HG03469 (cell line): ENCODE data around the gene DPP6.

Source experiments
- ATAC-seq: cut with Tn5 transposase; IDR thresholded peaks from one replicate; pipeline ENCODE4 v1.9.1; 2021; ENCODE audit warnings: mild to moderate bottlenecking, moderate library complexity, moderate number of reproducible peaks; ENCODE audit not compliant: unreplicated experiment

Gene DPP6

DNA sequence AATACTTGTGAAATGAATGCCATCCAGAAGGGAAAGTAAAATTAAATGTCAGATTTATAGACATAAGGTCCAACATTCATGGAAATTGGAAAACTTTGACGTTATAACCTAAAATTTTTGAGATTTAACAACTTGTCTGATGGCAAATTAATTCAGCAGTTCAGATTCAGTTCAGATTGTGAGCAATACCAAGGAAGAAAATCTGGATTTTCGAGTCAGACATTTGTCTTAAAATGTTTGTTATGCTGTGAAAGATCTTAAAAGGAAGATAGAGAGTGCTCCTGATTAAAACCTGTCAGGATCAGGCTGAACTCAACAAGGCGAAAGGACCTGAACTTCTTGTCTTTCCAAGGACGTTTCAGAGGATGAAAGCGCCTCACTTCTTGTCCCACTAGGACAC lies 629.8 kb downstream of the DPP6 start:
- no peak for ATAC-seq

DNA sequence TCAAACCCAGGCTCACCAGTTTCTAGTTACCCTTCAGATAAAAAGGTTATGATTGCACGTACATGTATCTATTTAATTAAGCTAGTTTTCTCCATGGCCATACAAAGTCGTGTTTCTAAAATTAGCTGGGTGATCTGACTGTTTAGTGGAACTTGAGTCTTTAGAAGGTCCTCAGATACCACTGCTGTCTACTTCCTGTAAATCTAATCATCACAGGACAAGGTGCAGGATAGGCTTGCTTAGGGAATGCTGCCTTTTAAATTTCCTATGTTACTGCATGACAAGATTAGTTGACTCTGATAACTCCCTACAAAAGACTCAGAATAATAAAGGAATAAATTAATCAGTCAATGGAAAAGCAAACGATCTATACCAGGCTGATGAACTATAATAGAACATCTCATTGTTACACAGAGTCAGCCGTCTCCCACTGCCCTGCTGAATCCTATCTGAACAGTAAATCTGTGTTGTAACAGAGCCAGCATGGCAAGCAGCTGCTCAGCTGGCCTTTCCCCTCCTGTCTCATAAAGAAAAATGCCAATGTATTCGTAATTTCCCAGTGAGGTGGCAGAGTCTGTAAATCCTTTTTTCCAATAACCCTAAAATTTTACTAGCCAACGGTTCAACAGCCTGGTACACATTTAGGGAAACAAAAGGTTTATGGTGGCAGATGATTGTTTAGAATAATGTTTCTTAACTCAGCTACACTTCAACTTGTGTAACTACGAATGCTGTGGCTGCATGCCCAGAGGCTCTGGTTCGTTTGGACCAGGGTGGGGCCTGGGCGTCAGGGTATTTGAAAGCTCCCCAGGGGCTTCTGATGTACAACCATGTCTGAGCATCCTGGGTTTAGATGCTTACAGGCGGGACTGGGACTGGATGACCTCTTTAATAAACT lies 632.7 kb downstream of the DPP6 start:
- no peak for ATAC-seq

DNA sequence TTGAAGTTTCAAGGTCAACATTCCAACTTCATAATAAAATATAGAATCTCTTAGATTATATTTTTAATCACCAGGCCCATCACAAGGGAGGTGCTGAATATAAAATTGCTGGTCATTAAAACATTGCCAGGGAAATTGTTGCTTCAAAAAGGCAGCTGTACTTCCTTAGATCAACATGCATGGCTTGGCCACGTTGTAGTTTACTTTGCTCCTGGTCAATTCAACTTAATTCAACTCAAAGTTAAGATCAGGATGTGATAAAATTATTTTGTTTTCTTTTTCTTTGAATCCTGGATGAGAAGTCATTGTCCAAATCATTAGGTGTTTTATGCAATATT lies 633.3 kb downstream of the DPP6 start:
- ATAC-seq: no peak

DNA sequence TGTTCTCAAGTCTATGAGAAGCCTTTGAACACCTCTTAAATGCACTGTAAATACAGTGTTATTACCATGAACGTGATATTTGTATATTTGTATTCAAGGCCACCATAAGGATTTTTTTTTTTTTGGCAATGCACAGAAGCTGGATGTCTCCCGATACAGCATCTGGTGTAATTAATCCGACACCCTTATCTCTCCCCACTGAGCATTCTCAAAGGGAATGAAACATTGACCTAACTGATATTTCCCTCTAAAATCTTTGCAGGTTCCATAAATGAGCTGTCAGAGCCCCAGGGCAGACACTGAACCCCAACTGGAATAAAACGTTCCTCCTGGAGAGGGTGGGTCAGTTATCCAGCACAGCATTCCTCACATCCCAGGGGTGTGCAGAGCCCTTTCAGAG lies 634.1 kb downstream of the DPP6 start:
- no peak for ATAC-seq

DNA sequence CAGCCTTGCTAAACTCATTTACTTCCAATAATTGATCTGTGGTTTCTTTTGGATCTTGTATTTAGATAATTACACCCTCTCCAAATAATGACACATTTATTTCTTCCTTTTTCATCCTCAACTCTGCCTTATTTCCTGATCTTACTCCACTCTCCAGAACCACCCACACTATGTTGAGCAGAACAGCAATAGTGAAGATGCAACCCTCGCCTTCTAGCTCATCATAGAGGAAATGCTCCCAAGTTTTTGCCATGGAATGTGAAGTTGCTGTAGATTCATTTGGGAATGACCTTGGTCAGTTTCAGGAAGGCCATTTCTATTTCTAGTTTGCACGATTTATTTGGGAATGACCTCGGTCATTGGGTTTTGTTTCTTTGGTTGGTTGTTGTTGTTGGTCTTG lies 636.8 kb downstream of the DPP6 start:
- ATAC-seq: no peak

DNA sequence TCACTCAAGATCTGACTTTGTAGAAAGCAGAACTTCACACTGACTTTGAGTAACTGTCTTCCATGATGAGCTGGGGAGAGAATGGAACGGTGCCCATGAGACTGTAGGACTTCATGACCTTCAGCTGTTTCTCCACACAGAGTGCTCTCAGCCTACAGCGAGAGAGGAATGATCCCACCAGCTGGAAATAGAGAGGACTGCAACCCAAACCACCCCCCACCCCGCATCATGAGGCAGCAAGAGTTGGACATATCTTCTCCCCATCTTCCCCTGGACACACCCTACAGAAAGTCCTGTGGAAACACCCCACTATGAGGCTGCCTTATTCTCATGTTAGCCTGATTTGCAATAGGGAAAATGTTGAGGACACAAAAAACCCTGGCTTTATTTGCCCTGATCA lies 638.2 kb downstream of the DPP6 start:
- ATAC-seq: no peak

DNA sequence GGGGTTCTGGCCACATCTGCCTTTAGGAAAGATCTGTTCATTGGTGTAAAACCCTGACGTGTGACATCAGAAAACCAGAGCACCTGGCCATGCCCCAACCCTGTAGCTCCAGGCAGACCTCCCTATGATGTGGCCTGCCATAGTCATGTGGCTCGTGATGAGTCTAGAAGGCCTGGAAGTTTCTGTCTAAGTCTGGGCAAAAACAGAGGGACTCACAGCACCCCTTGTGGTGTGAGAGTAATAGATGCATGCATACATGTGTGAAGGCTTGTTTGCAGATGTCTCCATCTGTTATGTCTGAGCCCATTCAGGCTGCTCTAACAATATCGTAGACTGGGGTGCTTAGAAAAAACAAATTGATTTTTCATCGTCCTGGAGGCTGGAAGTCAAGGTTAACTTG lies 641.5 kb downstream of the DPP6 start:
- ATAC-seq: no peak

DNA sequence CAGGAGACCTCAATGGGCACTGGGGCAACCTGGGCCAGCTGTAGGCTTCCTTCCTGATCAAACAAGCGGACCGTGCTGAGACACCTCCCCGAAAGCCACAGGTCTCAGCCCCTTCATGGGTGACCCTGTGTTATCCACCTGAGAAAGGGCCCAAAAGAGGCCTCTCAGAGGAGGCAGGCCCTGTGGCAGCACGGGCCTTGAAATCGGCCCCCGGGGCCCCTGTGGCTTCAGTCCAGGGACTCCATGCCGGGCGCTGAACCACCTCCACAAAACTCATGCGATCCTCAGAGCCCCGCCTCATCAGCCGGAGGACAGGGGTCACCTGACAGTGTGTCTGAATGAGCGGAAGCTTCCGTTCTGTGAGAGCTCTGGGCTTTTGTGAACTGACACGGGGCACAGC lies 643.6 kb downstream of the DPP6 start:
- no peak for ATAC-seq

DNA sequence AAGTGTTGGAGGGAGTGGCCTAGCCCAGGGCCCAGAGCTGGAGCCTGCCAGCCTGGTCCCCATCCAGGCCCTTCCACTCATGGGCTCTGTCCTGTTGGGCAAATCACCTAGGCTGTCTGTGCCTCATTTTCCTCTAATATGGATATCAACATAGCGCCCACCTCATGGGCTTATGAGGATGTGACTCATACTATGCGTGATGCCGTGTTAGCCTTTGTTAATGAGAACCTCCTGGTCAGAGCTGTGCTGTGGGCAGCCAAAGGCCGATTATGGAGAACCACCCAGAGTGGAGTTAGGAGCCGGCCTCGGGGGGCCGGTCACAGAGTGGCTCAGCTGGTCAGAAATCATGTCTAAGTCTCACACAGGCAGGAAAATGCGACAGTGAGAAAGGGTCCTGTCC lies 644.4 kb downstream of the DPP6 start:
- ATAC-seq: no peak

DNA sequence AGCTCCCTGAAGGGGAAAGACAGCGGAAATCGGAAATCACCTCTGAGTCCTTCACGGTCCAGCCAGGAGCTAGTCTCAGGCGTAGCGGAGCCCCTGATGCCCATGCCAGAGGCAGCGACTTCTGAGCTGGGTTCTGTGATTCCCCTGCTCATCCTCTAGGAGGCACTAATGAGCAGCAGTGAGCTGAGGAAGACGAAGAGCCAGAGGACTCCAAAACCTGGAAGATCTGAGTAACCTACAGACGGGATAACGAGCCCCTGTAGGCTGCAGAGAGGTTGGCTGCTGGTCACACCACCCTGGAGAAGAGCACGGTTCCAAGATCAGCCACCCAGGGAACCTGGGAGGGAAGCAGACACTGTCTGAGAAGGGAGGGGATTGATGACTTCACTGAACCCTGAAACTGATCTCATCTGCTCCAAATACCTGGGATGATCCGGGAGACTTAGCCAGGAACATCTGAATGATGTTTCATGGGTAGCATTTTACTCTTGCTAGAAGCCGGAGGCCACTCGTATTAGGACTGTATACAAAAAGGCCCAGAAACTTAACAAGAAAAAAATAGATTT lies 646.6 kb downstream of the DPP6 start:
- ATAC-seq: no peak

DNA sequence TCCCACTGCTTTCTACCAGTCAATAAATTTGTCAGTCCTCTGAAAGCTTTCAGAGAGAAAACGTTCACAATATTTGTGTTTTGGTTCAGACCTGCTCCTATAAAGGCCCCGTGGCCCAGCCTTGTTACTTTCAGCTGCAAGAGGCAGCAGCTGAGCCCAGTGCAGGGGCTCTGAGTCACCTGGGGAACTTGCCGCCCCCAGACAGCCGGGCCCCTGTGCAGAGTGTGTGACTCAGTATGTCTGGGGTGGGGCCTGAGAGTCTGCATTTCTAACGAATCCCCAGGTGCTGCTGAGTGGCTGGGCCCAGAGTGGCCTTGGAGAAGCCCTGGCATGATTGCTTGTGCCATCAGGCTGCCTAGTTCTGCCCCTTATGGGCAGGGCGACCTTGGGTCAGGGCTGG lies 647.2 kb downstream of the DPP6 start:
- ATAC-seq: no peak

DNA sequence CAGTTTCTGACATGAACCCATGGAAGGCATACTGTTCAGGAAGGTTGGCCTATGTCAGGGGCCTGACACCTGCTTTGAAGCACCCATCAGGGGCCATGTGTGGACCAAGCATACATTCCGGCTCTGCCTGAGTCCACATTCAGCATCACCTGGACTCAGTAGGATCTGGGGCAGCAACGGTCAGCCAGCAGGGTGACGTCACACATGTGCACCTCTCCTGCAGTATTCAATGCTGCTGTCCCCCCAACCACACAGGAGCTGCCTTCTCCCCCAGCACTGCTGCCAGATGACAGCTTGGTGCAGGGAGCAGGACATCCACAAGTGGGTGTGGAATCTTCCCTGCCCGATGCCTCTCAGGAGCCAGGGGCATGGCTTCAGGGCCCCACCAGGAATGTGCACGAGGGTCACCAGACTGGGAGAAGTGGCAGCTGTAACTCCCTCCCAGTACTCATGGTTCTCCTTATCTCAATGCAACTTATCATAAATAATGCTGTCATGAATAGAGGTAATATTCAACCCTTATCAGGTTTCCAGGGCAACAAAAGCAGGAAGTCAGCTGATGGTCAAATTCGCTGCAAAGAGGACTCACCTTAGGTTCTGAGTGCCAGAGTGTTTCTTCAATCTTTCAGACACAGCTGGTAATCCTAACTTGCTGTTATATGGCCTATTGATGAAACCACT lies 657.8 kb downstream of the DPP6 start:
- no peak for ATAC-seq

DNA sequence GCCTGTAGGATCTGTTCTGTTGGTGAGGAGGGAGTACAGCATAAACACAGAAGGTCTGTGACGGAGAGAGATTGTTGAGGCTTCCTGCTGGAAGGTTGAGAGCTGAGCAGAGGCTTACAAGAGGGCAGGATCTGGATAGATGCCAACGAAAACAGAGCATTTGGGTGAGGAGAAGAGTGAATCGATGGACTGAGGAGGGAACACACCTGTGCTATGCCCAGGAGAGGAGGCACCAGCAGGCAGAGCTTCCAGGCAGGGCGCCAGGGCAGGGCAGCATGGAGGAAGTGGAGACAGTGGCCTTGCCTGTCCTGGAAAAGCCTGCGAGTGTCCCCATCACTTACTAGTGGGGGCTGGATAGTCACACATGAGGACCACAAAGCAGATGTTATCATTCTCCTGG lies 667.8 kb downstream of the DPP6 start:
- no peak for ATAC-seq

DNA sequence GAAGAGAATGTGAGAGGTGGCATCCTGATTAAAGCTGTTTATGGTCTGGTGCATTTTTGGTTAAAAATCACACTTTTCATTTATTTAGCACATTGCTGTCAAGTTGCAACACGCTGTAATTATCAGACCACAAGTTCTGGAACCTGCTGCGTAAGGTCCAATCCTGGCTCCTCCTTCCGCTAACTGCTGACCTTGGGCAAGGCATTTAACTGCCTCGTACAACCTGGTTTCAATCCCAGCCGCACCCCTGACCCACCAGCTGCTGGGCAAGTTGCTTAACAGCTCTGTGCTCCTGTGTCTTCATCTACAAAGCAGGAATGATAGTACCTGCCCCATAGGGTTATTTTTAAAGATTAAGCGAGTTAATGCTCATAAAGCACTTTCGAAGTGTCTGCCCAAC lies 668.9 kb downstream of the DPP6 start:
- ATAC-seq: no peak

DNA sequence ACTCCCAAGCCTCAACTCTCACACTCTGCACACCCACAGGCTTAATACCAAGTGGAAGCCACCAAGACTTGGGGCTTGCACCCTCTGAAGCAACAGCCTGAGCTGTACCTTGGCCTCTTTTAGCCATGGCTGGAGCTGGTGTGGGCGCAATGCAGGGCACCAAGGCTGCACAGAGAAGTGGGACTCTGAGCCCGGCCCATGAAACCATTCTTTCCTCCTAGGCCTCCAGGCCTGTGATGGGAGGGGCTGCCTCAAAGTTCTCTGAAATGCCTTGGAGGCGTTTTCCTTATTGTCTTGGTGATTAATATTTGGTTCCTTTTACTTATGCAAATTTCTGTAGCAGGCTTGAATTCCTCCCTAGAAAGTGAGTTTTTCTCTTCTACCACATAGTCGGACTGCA lies 674.2 kb downstream of the DPP6 start:
- no peak for ATAC-seq

DNA sequence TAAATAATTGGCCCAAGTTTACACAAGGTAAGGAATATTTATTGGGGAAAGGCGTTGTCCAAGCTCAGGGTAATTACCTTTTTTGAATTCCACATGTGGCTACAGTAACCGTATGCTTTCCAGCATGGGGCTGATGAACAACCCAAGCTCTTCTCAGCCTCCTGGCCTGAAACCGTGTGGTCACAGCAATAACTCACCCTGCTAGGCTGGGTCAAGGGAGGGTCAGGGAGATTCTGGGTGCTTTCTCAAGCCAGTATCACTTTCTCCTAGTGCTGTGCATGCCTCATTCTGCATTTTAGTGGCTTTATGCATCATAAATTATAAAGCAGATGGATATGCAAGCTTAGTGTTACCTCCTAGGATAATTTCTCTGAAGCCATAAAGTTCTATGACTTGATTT lies 676.9 kb downstream of the DPP6 start:
- no peak for ATAC-seq

DNA sequence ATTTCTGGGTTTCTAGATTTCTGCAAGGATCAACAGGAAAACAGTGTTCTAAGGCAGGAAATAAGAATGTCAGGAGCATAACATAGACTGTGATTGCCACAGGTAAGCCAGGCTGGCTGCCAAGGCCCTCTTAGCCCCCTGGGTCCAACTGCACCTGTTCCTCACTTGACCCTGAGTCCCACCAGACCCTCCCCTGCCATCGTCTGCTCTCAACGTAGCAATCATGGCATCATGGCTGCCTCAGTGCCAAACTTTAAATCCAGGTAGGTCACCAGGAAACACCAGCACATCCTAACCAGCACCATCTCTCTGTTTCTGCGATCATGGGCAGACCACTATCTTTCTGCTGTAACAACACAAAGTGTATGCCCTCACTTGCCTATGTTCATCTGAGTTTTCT lies 683.6 kb downstream of the DPP6 start:
- ATAC-seq: no peak

DNA sequence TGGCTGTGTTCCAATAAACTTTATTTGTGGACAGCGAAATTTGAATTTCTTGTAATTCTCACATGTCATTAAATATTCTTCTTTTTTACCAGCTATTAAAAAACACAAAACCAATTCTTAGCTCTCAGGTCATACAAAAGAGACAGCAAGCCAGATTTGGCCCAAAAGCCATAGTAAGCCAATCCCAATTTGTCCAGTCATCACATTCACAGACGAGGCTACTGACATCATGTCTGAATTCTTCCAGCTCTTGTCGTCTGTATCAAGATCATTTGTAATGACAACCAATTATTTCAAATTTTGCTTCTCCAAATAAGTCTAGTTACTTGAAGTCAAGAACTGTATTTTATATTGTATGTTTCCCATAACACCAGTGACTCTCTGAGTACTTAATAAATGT lies 684.2 kb downstream of the DPP6 start:
- no peak for ATAC-seq

DNA sequence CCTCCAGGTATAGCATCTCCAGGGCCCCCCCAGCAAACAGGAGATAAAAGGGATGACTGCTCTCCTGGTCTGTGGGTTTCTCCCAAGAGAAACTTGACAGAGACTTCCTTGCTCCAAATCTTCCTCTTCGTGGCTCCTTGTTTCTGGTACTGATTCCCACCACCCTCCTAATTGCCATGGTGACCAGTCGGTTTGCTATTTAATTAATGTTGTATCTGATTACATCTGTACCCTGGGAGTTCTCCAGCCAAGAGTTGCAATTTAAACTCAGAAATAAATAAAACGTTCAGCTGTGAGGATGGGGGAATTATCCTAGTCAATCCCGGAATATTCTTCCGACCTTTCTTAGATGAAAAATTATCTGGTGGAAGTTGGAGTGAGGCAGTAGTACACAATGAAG lies 686.0 kb downstream of the DPP6 start:
- no peak for ATAC-seq

DNA sequence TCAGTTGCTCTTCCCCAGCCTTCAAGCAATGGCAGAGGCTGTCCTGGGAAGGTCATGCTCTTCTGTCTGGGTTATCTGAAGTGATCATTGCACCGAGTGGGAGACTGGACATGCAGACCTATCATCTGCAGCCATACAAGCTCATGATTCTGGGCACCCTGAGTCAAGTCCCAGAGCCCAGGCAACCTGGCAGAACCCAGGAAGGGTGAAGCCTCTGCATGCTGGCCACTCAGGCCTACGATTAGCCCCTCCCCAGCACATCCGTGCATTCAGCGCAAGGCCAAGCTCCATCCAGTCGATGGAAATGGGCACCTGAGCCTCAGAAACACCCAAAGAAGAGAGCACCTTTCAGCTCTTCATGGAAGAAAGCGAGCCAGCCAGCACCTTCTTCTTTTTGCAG lies 688.9 kb downstream of the DPP6 start:
- no peak for ATAC-seq

DNA sequence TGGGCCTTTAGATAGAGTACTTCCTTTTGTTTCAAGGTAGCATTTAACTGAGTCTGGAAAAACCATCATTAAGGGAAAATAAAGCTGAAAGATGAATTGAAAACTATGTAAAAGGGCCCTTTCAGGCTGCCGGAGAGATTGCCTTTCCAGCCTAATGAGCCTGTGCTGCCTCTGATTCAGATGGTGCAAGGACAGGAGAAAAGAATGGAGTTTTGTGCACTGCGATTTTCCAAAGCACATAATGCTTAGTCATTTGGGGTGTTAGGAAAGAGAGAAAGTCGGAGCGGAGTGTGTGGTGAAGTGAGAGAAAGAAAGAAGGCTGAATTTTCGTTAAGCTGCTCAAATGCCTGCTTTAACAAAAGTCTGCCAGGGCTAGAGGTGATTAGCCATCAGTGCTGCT lies 691.0 kb downstream of the DPP6 start:
- ATAC-seq: no peak

DNA sequence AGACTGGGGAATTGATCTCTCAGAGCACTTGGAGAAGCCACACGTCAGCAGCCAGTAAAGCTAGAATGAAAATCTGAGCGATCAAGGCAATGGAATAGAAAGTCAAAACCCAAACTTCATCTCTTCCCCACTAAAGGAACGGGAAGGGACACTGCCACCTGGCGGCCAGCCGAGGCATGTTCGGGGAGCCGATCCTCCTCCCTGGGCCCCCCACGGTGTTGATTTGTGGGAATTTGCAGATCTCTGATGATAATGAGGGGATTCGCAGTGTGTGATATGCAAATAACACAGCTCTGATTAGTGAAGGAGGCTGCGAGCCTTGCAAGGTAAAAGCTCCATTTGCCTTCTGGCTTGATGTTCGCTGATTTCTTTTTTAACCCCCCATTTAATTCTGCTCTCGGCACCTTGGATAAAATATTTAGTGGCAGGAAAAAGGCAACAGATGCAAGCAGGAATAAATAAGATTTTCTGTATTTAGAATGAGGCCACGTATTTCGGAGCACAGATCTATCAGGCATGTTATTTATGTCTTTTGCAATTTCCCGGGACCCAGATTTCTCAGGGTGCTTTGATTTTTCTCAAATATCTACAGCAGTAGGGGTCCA lies 692.2 kb downstream of the DPP6 start:
- ATAC-seq: no peak
